DMS 273 (cell line): ENCODE data around the gene BCKDHB.
"Not testable (repeated sequence)": the region's sequence is repeated elsewhere in the genome, so short reads cannot be mapped to it uniquely, and the experiment has no call there.

Experiments
- DNase-seq: peaks from one replicate; lab custom pipeline; 2025; ENCODE audit not compliant: unreplicated experiment; lab: John Stamatoyannopoulos, UW

Gene BCKDHB

GRCh38 chr6:80106418-80107235 is at the start of gene BCKDHB:
Gene BCKDHB, plus strand, starts transcription at chr6:80106671. Its CDS starts 23 bp downstream, at chr6:80106694.
- peak; percentile 99 for DNase-seq

GRCh38 chr6:80060774-80061173 is 45.7 kb upstream of the BCKDHB start:
- no peak for DNase-seq

GRCh38 chr6:80068146-80068545 is 38.3 kb upstream of the BCKDHB start:
- not testable (repeated sequence) for DNase-seq

- DNase-seq, result not testable (repeated sequence)
Observed at GRCh38 chr6:80070431-80070830, 36.0 kb upstream of the BCKDHB start.

- DNase-seq, result no peak
Observed at GRCh38 chr6:80077067-80077466, 29.4 kb upstream of the BCKDHB start.

- DNase-seq, result no peak
Observed at GRCh38 chr6:80088637-80089036, 17.8 kb upstream of the BCKDHB start.

- no peak for DNase-seq
Observed at GRCh38 chr6:80091506-80091905, 15.0 kb upstream of the BCKDHB start.

GRCh38 chr6:80094017-80094416 is 12.5 kb upstream of the BCKDHB start:
- peak; percentile 54 for DNase-seq

- no peak for DNase-seq
Observed at GRCh38 chr6:80095600-80095999, 10.9 kb upstream of the BCKDHB start.

GRCh38 chr6:80098392-80098791 is 8.1 kb upstream of the BCKDHB start:
- no peak for DNase-seq

- no peak for DNase-seq
Observed at GRCh38 chr6:80104520-80104919, 2.0 kb upstream of the BCKDHB start.

GRCh38 chr6:80105972-80106417 is 476 bp upstream of the BCKDHB start:
- no peak for DNase-seq

- not testable (repeated sequence) for DNase-seq
Observed at GRCh38 chr6:80122576-80122975, 16.1 kb downstream of the BCKDHB start.

- DNase-seq, result no peak
Observed at GRCh38 chr6:80126657-80127345, 20.3 kb downstream of the BCKDHB start.

GRCh38 chr6:80129485-80129884 is 23.0 kb downstream of the BCKDHB start:
- DNase-seq, result no peak

GRCh38 chr6:80133020-80133419 is 26.5 kb downstream of the BCKDHB start:
- DNase-seq, result peak; percentile 83

- no peak for DNase-seq
Observed at GRCh38 chr6:80134065-80134464, 27.6 kb downstream of the BCKDHB start.

- DNase-seq, result no peak
Observed at GRCh38 chr6:80142586-80142985, 36.1 kb downstream of the BCKDHB start.

- peak; percentile 74 for DNase-seq
Observed at GRCh38 chr6:80143419-80143937, 37.0 kb downstream of the BCKDHB start.

- DNase-seq, result no peak
Observed at GRCh38 chr6:80144753-80145315, 38.4 kb downstream of the BCKDHB start.

GRCh38 chr6:80145509-80145908 is 39.0 kb downstream of the BCKDHB start:
- DNase-seq, result no peak

GRCh38 chr6:80145921-80146320 is 39.5 kb downstream of the BCKDHB start:
- DNase-seq, result no peak
